ENCODE results near the gene MINDY4B. TPM values are rescaled to one million over a fixed set of nuclear protein-coding genes. Genes with fewer than 3 reads are reported as not detected.

MINDY4B gene
- total and polyA plus RNA-seq, 5 donors = not detected

GRCh38 chr3:150844484-150844883 lies 60.8 kb downstream of the MINDY4B start:
- DNase-seq = no peak
- intact Hi-C loops (cut with DNase I) = no loop called here
- WGBS = 53% methylated on average over 3 of the region's 3 CpGs
- Histone ChIP-seq H3K27ac (ENCODE audit: low read length) (no peak overlapping the region), H3K4me1 (ENCODE audit: control insufficient read depth, insufficient read depth, low read length) (no peaks in the 10 kb centered on the region), H3K9me3 (ENCODE audit: control insufficient read depth, low read length) (no peaks in the 10 kb centered on the region), H3K4me3 (ENCODE audit: low read length) (no peak overlapping the region), H3K27me3 (ENCODE audit: control insufficient read depth, insufficient read depth) (no peaks in the 10 kb centered on the region)
- ATAC-seq = no peak

GRCh38 chr3:150843241-150843640 lies 62.0 kb downstream of the MINDY4B start:
- DNase-seq (no peak), ATAC-seq (no peak)
- H3K4me1 ChIP-seq (ENCODE audit: control insufficient read depth, insufficient read depth, low read length) = no peaks in the 10 kb centered on the region
- WGBS = 74% methylated on average over 2 of the region's 2 CpGs
- H3K27me3 ChIP-seq (ENCODE audit: control insufficient read depth, insufficient read depth) = no peaks in the 10 kb centered on the region
- intact Hi-C loops (cut with DNase I) = no loop called here
- H3K27ac ChIP-seq (ENCODE audit: low read length) = no peak overlapping the region
- H3K9me3 ChIP-seq (ENCODE audit: control insufficient read depth, low read length) = no peaks in the 10 kb centered on the region
- H3K4me3 ChIP-seq (ENCODE audit: low read length) = no peak overlapping the region

- H3K9me3 ChIP-seq (ENCODE audit: control insufficient read depth, low read length) = no peaks in the 10 kb centered on the region
- WGBS = 78% methylated on average over 4 of the region's 4 CpGs
- intact Hi-C loops (cut with DNase I) = no loop called here
- H3K4me1 ChIP-seq (ENCODE audit: control insufficient read depth, insufficient read depth, low read length) = no peaks in the 10 kb centered on the region
- ATAC-seq = no peak
- no peak overlapping the region for H3K4me3 ChIP-seq (ENCODE audit: low read length)
- no peaks in the 10 kb centered on the region for H3K27me3 ChIP-seq (ENCODE audit: control insufficient read depth, insufficient read depth)
- H3K27ac ChIP-seq (ENCODE audit: low read length) = no peak overlapping the region
- DNase-seq = no peak
These were observed 64.3 kb downstream of the MINDY4B start for GRCh38 chr3:150840802-150841515.

- Histone ChIP-seq H3K4me3 (ENCODE audit: low read length) (no peak overlapping the region), H3K27ac (ENCODE audit: low read length) (no peak overlapping the region), H3K9me3 (ENCODE audit: control insufficient read depth, low read length) (no peaks in the 10 kb centered on the region), H3K4me1 (ENCODE audit: control insufficient read depth, insufficient read depth, low read length) (no peaks in the 10 kb centered on the region), H3K27me3 (ENCODE audit: control insufficient read depth, insufficient read depth) (no peaks in the 10 kb centered on the region)
- intact Hi-C loops (cut with DNase I) = no loop called here
- DNase-seq (no peak), ATAC-seq (no peak)
- WGBS = 73% methylated on average over 7 of the region's 7 CpGs
These were observed 74.5 kb downstream of the MINDY4B start for GRCh38 chr3:150830745-150831144.

- 83% methylated on average over 6 of the region's 6 CpGs for WGBS
- DNase-seq = no peak
- Histone ChIP-seq H3K9me3 (ENCODE audit: control insufficient read depth, low read length) (no peaks in the 10 kb centered on the region), H3K27me3 (ENCODE audit: control insufficient read depth, insufficient read depth) (no peaks in the 10 kb centered on the region), H3K4me1 (ENCODE audit: control insufficient read depth, insufficient read depth, low read length) (no peaks in the 10 kb centered on the region), H3K27ac (ENCODE audit: low read length) (no peak overlapping the region), H3K4me3 (ENCODE audit: low read length) (no peak overlapping the region)
- ATAC-seq = no peak
- intact Hi-C loops (cut with DNase I) = no loop called here
These were observed 75.1 kb downstream of the MINDY4B start for GRCh38 chr3:150830094-150830681.

GRCh38 chr3:150829408-150829807 lies 75.8 kb downstream of the MINDY4B start:
- Histone ChIP-seq H3K27me3 (ENCODE audit: control insufficient read depth, insufficient read depth) (no peaks in the 10 kb centered on the region), H3K4me1 (ENCODE audit: control insufficient read depth, insufficient read depth, low read length) (no peaks in the 10 kb centered on the region), H3K9me3 (ENCODE audit: control insufficient read depth, low read length) (no peaks in the 10 kb centered on the region), H3K27ac (ENCODE audit: low read length) (no peak overlapping the region), H3K4me3 (ENCODE audit: low read length) (no peak overlapping the region)
- intact Hi-C loops (cut with DNase I) = no loop called here
- 87% methylated on average over 6 of the region's 6 CpGs for WGBS
- DNase-seq (no peak), ATAC-seq (no peak)

GRCh38 chr3:150828997-150829396 lies 76.2 kb downstream of the MINDY4B start:
- intact Hi-C loops (cut with DNase I) = no loop called here
- no peak overlapping the region for H3K4me3 ChIP-seq (ENCODE audit: low read length)
- no peaks in the 10 kb centered on the region for H3K9me3 ChIP-seq (ENCODE audit: control insufficient read depth, low read length)
- 88% methylated on average over 2 of the region's 2 CpGs for WGBS
- no peak for DNase-seq
- H3K4me1 ChIP-seq (ENCODE audit: control insufficient read depth, insufficient read depth, low read length) = no peaks in the 10 kb centered on the region
- no peaks in the 10 kb centered on the region for H3K27me3 ChIP-seq (ENCODE audit: control insufficient read depth, insufficient read depth)
- ATAC-seq = no peak
- no peak overlapping the region for H3K27ac ChIP-seq (ENCODE audit: low read length)

- no peak for DNase-seq
- H3K27ac ChIP-seq (ENCODE audit: low read length) = no peak overlapping the region
- H3K4me3 ChIP-seq (ENCODE audit: low read length) = no peak overlapping the region
- intact Hi-C loops (cut with DNase I) = no loop called here
- H3K4me1 ChIP-seq (ENCODE audit: control insufficient read depth, insufficient read depth, low read length) = no peaks in the 10 kb centered on the region
- no peaks in the 10 kb centered on the region for H3K9me3 ChIP-seq (ENCODE audit: control insufficient read depth, low read length)
- ATAC-seq = no peak
- no peaks in the 10 kb centered on the region for H3K27me3 ChIP-seq (ENCODE audit: control insufficient read depth, insufficient read depth)
- 83% methylated on average over 1 of the region's 1 CpG for WGBS
These were observed 77.0 kb downstream of the MINDY4B start for GRCh38 chr3:150828261-150828660.

- Histone ChIP-seq H3K9me3 (ENCODE audit: control insufficient read depth, low read length) (no peaks in the 10 kb centered on the region), H3K27me3 (ENCODE audit: control insufficient read depth, insufficient read depth) (no peaks in the 10 kb centered on the region), H3K4me3 (ENCODE audit: low read length) (no peak overlapping the region), H3K4me1 (ENCODE audit: control insufficient read depth, insufficient read depth, low read length) (no peaks in the 10 kb centered on the region), H3K27ac (ENCODE audit: low read length) (no peak overlapping the region)
- 72% methylated on average over 12 of the region's 12 CpGs for WGBS
- intact Hi-C loops (cut with DNase I) = no loop called here
- no peak for DNase-seq
- ATAC-seq = no peak
These were observed 78.6 kb downstream of the MINDY4B start for GRCh38 chr3:150826466-150827282.

- no peaks in the 10 kb centered on the region for H3K27me3 ChIP-seq (ENCODE audit: control insufficient read depth, insufficient read depth)
- H3K4me1 ChIP-seq (ENCODE audit: control insufficient read depth, insufficient read depth, low read length) = no peaks in the 10 kb centered on the region
- WGBS = 30% methylated on average over 7 of the region's 7 CpGs
- peak in 1 of 2 donors; percentile 14 for ATAC-seq
- no peak for DNase-seq
- no peak overlapping the region for H3K4me3 ChIP-seq (ENCODE audit: low read length)
- no peaks in the 10 kb centered on the region for H3K9me3 ChIP-seq (ENCODE audit: control insufficient read depth, low read length)
- intact Hi-C loops (cut with DNase I) = no loop called here
- H3K27ac ChIP-seq (ENCODE audit: low read length) = no peak overlapping the region
These were observed 79.3 kb downstream of the MINDY4B start for GRCh38 chr3:150825916-150826377.

All from right cardiac atrium (tissue), 5 donors.